Mesodermal cell (in vitro differentiated cells): ENCODE data around the gene CNOT6L.

Experiments used
- H3K27ac ChIP-seq: 2 replicates; pipeline ENCODE4 v1.7.0; 2013; ENCODE audit warnings: mild to moderate bottlenecking, low read depth, low read length, moderate library complexity; ENCODE audit not compliant: severe bottlenecking
- H3K36me3 ChIP-seq: 2 replicates; pipeline ENCODE4 v1.7.1; 2013; ENCODE audit warnings: mild to moderate bottlenecking, low read length, moderate library complexity; ENCODE audit not compliant: control insufficient read depth, insufficient read depth
- H3K4me1 ChIP-seq: one replicate; pipeline ENCODE4 v1.7.1; 2013; ENCODE audit warnings: mild to moderate bottlenecking, low read length; ENCODE audit not compliant: insufficient read depth, control insufficient read depth, poor library complexity, severe bottlenecking
- H3K4me3 ChIP-seq: 2 replicates; pipeline ENCODE4 v1.7.0; 2013; ENCODE audit warnings: low read length, control low read depth, mild to moderate bottlenecking; ENCODE audit not compliant: insufficient read depth, poor library complexity, severe bottlenecking; ENCODE audit errors: extremely low read depth
- H3K9me3 ChIP-seq: 2 replicates; pipeline ENCODE4 v1.7.1; 2013; ENCODE audit warnings: mild to moderate bottlenecking, low read length, moderate library complexity; ENCODE audit not compliant: control insufficient read depth
- WGBS, 2 experiments: methylation state at CpG; one replicate each; pipeline ENCODE4 v1.1.5; 2013; ENCODE audit warnings: missing lambda C conversion rate in 2 of 2; ENCODE audit not compliant: insufficient coverage in 2 of 2; 5-methylcytosine and 5-hydroxymethylcytosine counted together

Gene CNOT6L

GRCh38 chr4:77801260-77801608 lies 17.9 kb downstream of the CNOT6L start:
- no peaks in the 10 kb centered on the region for H3K4me1 ChIP-seq
- H3K36me3 ChIP-seq: no peaks in the 10 kb centered on the region
- WGBS, 2 experiments: 57 to 73% methylated on average over 1 of the region's 1 CpG
- H3K9me3 ChIP-seq: no peaks in the 10 kb centered on the region
- peak overlapping the region; percentile 26 for H3K27ac ChIP-seq
- no peak overlapping the region for H3K4me3 ChIP-seq

- 60 to 67% methylated on average over 1 of the region's 2 CpGs for WGBS, 2 experiments
- Histone ChIP-seq H3K4me3 (no peak overlapping the region), H3K36me3 (no peaks in the 10 kb centered on the region), H3K4me1 (no peaks in the 10 kb centered on the region), H3K27ac (peak overlapping the region; percentile 26), H3K9me3 (no peaks in the 10 kb centered on the region)
Observed at GRCh38 chr4:77800483-77801259, 18.5 kb downstream of the CNOT6L start.

- Histone ChIP-seq H3K4me1 (no peaks in the 10 kb centered on the region), H3K9me3 (no peaks in the 10 kb centered on the region), H3K4me3 (no peak overlapping the region), H3K27ac (no peak overlapping the region), H3K36me3 (no peaks in the 10 kb centered on the region)
- 100% methylated on average over 1 to 2 of the region's 2 CpGs for WGBS, 2 experiments
Observed at GRCh38 chr4:77800077-77800476, 19.1 kb downstream of the CNOT6L start.

GRCh38 chr4:77798385-77798784 lies 20.8 kb downstream of the CNOT6L start:
- H3K36me3 ChIP-seq: no peaks in the 10 kb centered on the region
- H3K27ac ChIP-seq: no peak overlapping the region
- WGBS, 2 experiments: 85 to 100% methylated on average over 1 to 3 of the region's 5 CpGs
- no peak overlapping the region for H3K4me3 ChIP-seq
- no peaks in the 10 kb centered on the region for H3K9me3 ChIP-seq
- no peaks in the 10 kb centered on the region for H3K4me1 ChIP-seq

GRCh38 chr4:77797239-77797638 lies 21.9 kb downstream of the CNOT6L start:
- Histone ChIP-seq H3K4me3 (no peak overlapping the region), H3K4me1 (no peaks in the 10 kb centered on the region), H3K9me3 (no peaks in the 10 kb centered on the region), H3K27ac (no peak overlapping the region), H3K36me3 (no peaks in the 10 kb centered on the region)

- Histone ChIP-seq H3K4me3 (no peak overlapping the region), H3K27ac (no peak overlapping the region), H3K9me3 (no peaks in the 10 kb centered on the region), H3K4me1 (no peaks in the 10 kb centered on the region), H3K36me3 (no peaks in the 10 kb centered on the region)
- WGBS, 2 experiments: 100% methylated on average over 1 of the region's 1 CpG; no CpG with 5 or more reads in 1 of the 2 experiments
Observed at GRCh38 chr4:77795326-77795725, 23.8 kb downstream of the CNOT6L start.

GRCh38 chr4:77790146-77790545 lies 29.0 kb downstream of the CNOT6L start:
- no peak overlapping the region for H3K27ac ChIP-seq
- no peaks in the 10 kb centered on the region for H3K4me1 ChIP-seq
- H3K36me3 ChIP-seq: no peaks in the 10 kb centered on the region
- H3K9me3 ChIP-seq: no peaks in the 10 kb centered on the region
- no CpG with 5 or more reads among the region's 1 CpG for WGBS, 2 experiments
- no peak overlapping the region for H3K4me3 ChIP-seq

- H3K27ac ChIP-seq: no peak overlapping the region
- no peak overlapping the region for H3K4me3 ChIP-seq
- no peaks in the 10 kb centered on the region for H3K4me1 ChIP-seq
- no peaks in the 10 kb centered on the region for H3K9me3 ChIP-seq
- 100% methylated on average over 1 of the region's 2 CpGs; no CpG with 5 or more reads in 1 of the 2 experiments for WGBS, 2 experiments
- H3K36me3 ChIP-seq: no peaks in the 10 kb centered on the region
Observed at GRCh38 chr4:77788990-77789389, 30.2 kb downstream of the CNOT6L start.

GRCh38 chr4:77787969-77788368 lies 31.2 kb downstream of the CNOT6L start:
- H3K9me3 ChIP-seq: no peaks in the 10 kb centered on the region
- WGBS, 2 experiments: no CpG with 5 or more reads among the region's 3 CpGs
- H3K36me3 ChIP-seq: no peaks in the 10 kb centered on the region
- no peak overlapping the region for H3K27ac ChIP-seq
- no peak overlapping the region for H3K4me3 ChIP-seq
- no peaks in the 10 kb centered on the region for H3K4me1 ChIP-seq

- no peak overlapping the region for H3K4me3 ChIP-seq
- no peak overlapping the region for H3K27ac ChIP-seq
- no peaks in the 10 kb centered on the region for H3K9me3 ChIP-seq
- H3K4me1 ChIP-seq: no peaks in the 10 kb centered on the region
- 97% methylated on average over 3 to 4 of the region's 6 CpGs for WGBS, 2 experiments
- H3K36me3 ChIP-seq: no peaks in the 10 kb centered on the region
Observed at GRCh38 chr4:77785669-77786068, 33.5 kb downstream of the CNOT6L start.

- Histone ChIP-seq H3K4me3 (no peak overlapping the region), H3K4me1 (no peaks in the 10 kb centered on the region), H3K27ac (no peak overlapping the region), H3K9me3 (no peaks in the 10 kb centered on the region), H3K36me3 (no peaks in the 10 kb centered on the region)
- WGBS, 2 experiments: 84 to 94% methylated on average over 5 of the region's 6 CpGs
Observed at GRCh38 chr4:77783895-77784294, 35.3 kb downstream of the CNOT6L start.
